ENCODE data around the gene LRFN5.

DNA sequence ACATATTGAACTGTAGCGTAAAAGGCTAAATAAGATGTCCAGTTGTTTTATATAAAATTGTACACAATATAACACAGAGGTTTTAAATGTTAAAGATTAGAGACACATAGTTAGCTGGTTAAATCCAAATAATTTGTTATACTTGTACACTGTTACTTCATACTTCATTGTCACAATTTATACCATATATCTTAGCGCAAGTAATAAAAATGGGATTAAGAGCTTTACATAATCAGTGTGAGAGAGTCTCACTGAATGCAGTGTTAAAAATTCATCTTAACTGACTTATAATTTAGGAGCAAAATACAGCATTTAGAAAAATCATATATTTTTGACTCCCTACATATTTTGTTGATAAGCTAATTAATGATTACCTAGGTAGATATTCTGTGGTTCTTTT, 36.1 kb downstream of the LRFN5 start:
- TF ChIP-seq NR2C2 (CRISPR knock-in tag; IDR thresholded peaks at IDR 0.05), result no peak
- no peak for TF ChIP-seq CTCF (IDR thresholded peaks at IDR 0.05)
- TF ChIP-seq ZNF423 (CRISPR knock-in tag; IDR thresholded peaks at IDR 0.05), result no peak
- TF ChIP-seq ZNF416 (CRISPR knock-in tag; IDR thresholded peaks at IDR 0.05), result no peak
- no peak for TF ChIP-seq GTF2I (CRISPR knock-in tag; conservative IDR thresholded peaks at IDR 0.05)
- no peak for TF ChIP-seq ZNF425 (CRISPR knock-in tag; conservative IDR thresholded peaks at IDR 0.05)
- TF ChIP-seq ATF6 (CRISPR knock-in tag; IDR thresholded peaks at IDR 0.05), result no peak
- TF ChIP-seq CREB1 (CRISPR knock-in tag; IDR thresholded peaks at IDR 0.05), result no peak
- TF ChIP-seq, protein P1, sequence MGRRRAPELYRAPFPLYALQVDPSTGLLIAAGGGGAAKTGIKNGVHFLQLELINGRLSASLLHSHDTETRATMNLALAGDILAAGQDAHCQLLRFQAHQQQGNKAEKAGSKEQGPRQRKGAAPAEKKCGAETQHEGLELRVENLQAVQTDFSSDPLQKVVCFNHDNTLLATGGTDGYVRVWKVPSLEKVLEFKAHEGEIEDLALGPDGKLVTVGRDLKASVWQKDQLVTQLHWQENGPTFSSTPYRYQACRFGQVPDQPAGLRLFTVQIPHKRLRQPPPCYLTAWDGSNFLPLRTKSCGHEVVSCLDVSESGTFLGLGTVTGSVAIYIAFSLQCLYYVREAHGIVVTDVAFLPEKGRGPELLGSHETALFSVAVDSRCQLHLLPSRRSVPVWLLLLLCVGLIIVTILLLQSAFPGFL (CRISPR knock-in tag; IDR thresholded peaks at IDR 0.05; ENCODE audit: borderline replicate concordance), result no peak
- no peak for TF ChIP-seq ZNF263 (CRISPR knock-in tag; IDR thresholded peaks at IDR 0.05; ENCODE audit: low read depth)
- no peak for TF ChIP-seq FOXK1 (CRISPR knock-in tag; IDR thresholded peaks at IDR 0.05)
- TF ChIP-seq, protein P2, sequence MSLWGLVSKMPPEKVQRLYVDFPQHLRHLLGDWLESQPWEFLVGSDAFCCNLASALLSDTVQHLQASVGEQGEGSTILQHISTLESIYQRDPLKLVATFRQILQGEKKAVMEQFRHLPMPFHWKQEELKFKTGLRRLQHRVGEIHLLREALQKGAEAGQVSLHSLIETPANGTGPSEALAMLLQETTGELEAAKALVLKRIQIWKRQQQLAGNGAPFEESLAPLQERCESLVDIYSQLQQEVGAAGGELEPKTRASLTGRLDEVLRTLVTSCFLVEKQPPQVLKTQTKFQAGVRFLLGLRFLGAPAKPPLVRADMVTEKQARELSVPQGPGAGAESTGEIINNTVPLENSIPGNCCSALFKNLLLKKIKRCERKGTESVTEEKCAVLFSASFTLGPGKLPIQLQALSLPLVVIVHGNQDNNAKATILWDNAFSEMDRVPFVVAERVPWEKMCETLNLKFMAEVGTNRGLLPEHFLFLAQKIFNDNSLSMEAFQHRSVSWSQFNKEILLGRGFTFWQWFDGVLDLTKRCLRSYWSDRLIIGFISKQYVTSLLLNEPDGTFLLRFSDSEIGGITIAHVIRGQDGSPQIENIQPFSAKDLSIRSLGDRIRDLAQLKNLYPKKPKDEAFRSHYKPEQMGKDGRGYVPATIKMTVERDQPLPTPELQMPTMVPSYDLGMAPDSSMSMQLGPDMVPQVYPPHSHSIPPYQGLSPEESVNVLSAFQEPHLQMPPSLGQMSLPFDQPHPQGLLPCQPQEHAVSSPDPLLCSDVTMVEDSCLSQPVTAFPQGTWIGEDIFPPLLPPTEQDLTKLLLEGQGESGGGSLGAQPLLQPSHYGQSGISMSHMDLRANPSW (CRISPR knock-in tag; conservative IDR thresholded peaks at IDR 0.05; ENCODE audit: low read depth), result no peak
- TF ChIP-seq TCF7 (CRISPR knock-in tag; IDR thresholded peaks at IDR 0.05; ENCODE audit: low read depth), result no peak
- TF ChIP-seq FOXP1 (CRISPR knock-in tag; IDR thresholded peaks at IDR 0.05; ENCODE audit: borderline replicate concordance), result no peak
